ENCODE measurements around the gene ANKRD9.

Gene ANKRD9

DNA sequence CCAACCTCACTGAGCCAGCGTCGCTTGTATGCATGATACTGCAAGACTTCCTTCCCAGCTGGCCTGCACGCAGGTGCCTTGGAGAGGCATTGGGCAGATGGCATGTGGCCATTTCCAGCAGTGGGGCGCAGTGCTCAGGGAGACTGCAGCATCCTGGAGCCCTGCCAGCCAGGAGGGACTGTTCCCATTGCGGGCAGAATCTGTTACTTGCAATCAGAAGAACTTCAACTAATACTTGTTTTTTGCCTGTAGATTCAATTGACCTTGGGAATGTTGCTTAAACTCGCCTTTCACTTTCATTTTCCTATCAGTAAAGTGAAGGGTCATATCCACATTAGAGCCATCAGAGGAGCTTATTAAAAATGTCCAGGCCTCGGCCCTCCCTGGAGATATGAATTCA is 29.8 kb downstream of the ANKRD9 start:
- no peaks in the 10 kb centered on the region for H3K27me3 ChIP-seq
- no peak for TF ChIP-seq Cebpa-rat (IDR thresholded peaks at IDR 0.05)
- peaks cover 4% of the 10 kb centered on the region; the same call in 1 of the 2 replicates for H3K36me3 ChIP-seq

DNA sequence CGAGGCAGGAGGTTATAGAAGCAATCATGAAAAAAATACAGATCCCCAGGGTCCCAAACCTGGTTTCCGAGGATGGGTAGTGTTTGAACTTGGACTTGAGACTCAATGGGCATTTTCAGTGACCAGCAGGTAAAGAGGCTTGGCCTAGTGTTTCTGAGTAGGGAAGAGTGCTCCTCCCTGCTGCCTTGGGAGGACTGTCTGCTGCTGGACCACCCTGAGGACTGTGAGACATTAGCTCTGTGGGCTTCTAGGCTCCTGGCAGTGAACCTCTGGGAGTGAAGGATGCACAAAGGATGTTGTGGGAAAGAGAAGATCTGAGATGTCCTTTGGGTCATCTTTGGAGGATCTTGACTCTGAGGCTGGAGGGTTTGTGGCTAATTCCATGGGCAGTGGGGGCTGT is 30.5 kb downstream of the ANKRD9 start:
- Histone ChIP-seq H3K4me3 (no peak overlapping the region), H4K20me1 (no peaks in the 10 kb centered on the region), H3K9ac (no peak overlapping the region), H3K27ac (no peak overlapping the region), H3K36me3 (peaks cover 4% of the 10 kb centered on the region; the same call in 1 of the 2 replicates), H3K27me3 (no peaks in the 10 kb centered on the region), H3K9me3 (peaks cover 13% of the 10 kb centered on the region; the same call in 1 of the 2 replicates), H3K4me1 (peaks cover 8% of the 10 kb centered on the region; the same call in 1 of the 2 replicates), H3K4me2 (no peak overlapping the region)
- TF ChIP-seq Cebpa-rat (IDR thresholded peaks at IDR 0.05) = no peak

More for the DNA sequence above, 29.8 kb downstream of the ANKRD9 start:
- peaks cover 8% of the 10 kb centered on the region; the same call in 1 of the 2 replicates for H3K4me1 ChIP-seq
- 0 out of 2 replicates have a peak overlapping the region, but pooled peaks have one; percentile 13 for H3K4me2 ChIP-seq
- no peak overlapping the region for H3K27ac ChIP-seq
- H4K20me1 ChIP-seq = no peaks in the 10 kb centered on the region
- H3K4me3 ChIP-seq = no peak overlapping the region
- H3K9ac ChIP-seq = no peak overlapping the region
- peaks cover 13% of the 10 kb centered on the region; the same call in 1 of the 2 replicates for H3K9me3 ChIP-seq

DNA sequence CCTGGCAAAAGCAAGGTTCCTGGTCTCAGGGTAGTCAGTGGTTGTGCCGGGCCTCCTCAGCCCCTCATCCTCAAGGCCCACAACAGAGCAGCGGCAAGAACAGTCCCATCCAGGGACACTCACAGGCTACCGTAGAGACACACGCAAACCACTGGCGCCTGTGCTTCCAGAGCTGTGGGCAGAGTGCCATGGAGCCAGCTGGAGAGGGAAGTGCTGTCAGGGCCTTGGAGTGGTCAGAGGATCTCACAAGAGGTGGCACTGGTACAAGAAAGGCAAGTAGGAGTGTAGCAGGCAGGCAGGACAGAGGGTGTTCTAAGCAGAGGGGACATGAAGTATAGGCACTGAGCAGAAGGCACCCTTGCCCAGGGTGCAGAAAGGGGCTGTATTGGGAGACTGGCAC is 34.6 kb downstream of the ANKRD9 start:
- Histone ChIP-seq H3K4me3 (no peak overlapping the region), H3K27me3 (no peaks in the 10 kb centered on the region), H3K9ac (no peak overlapping the region), H3K4me1 (peaks cover 14% of the 10 kb centered on the region; the same call in 1 of the 2 replicates), H3K36me3 (no peaks in the 10 kb centered on the region; the same call in 1 of the 2 replicates), H3K4me2 (no peak overlapping the region), H3K27ac (no peak overlapping the region), H4K20me1 (no peaks in the 10 kb centered on the region), H3K9me3 (peaks cover 13% of the 10 kb centered on the region; the same call in 1 of the 2 replicates)
- no peak for TF ChIP-seq Cebpa-rat (IDR thresholded peaks at IDR 0.05)

DNA sequence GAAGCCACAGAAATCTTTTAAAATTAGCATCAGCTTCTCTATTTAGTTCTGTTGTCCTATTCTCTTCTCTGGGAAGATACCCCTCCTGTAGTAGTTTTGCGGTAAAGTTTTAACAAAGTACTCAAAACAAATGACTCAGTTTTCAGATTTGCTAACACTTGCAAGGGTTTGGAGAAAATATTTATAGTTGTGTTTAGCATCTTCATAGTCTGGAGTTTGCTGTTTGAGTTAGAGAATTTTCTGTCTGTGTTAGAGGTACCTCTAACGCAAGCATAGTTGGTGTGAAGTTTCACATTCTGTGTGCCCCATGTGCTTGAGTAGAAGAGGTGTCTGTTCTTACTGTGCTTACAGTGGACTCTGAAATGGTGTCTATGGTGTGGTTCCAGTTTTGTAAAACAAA is 36.0 kb downstream of the ANKRD9 start:
- H3K36me3 ChIP-seq = no peaks in the 10 kb centered on the region; the same call in 1 of the 2 replicates
- H3K9me3 ChIP-seq = peaks cover 13% of the 10 kb centered on the region; the same call in 1 of the 2 replicates
- no peak overlapping the region for H3K4me2 ChIP-seq
- TF ChIP-seq Cebpa-rat (IDR thresholded peaks at IDR 0.05) = no peak
- H4K20me1 ChIP-seq = no peaks in the 10 kb centered on the region
- H3K9ac ChIP-seq = no peak overlapping the region
- 0 out of 2 replicates have a peak, but pooled peaks cover 8% of the 10 kb centered on the region for H3K4me1 ChIP-seq
- no peaks in the 10 kb centered on the region for H3K27me3 ChIP-seq
- H3K27ac ChIP-seq = no peak overlapping the region
- H3K4me3 ChIP-seq = no peak overlapping the region

DNA sequence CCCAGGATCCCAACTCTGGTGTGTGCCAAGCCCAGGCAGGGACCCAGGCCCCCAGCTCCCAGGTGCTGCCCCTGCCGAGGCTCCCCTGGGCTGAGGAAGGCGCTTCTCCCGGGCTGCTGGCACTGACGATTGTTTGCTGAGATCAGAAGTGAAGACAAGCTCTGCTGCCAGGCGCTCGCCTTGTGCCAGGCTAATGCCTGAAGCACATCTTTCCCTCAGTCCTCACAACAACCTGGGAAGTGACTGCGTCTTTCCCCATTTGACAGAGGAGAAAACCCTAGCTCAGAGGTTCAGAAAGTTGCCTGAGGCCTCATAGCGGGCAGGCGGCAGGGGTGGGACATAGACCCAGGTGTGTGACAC is 36.8 kb downstream of the ANKRD9 start:
- peaks cover 13% of the 10 kb centered on the region; the same call in 1 of the 2 replicates for H3K9me3 ChIP-seq
- no peaks in the 10 kb centered on the region for H3K27me3 ChIP-seq
- no peaks in the 10 kb centered on the region for H4K20me1 ChIP-seq
- no peak overlapping the region for H3K4me3 ChIP-seq
- H3K4me2 ChIP-seq = no peak overlapping the region
- TF ChIP-seq Cebpa-rat (IDR thresholded peaks at IDR 0.05) = no peak
- no peak overlapping the region for H3K27ac ChIP-seq
- H3K36me3 ChIP-seq = peaks cover 2% of the 10 kb centered on the region; the same call in 1 of the 2 replicates
- no peak overlapping the region for H3K9ac ChIP-seq
- H3K4me1 ChIP-seq = 0 out of 2 replicates have a peak, but pooled peaks cover 8% of the 10 kb centered on the region

DNA sequence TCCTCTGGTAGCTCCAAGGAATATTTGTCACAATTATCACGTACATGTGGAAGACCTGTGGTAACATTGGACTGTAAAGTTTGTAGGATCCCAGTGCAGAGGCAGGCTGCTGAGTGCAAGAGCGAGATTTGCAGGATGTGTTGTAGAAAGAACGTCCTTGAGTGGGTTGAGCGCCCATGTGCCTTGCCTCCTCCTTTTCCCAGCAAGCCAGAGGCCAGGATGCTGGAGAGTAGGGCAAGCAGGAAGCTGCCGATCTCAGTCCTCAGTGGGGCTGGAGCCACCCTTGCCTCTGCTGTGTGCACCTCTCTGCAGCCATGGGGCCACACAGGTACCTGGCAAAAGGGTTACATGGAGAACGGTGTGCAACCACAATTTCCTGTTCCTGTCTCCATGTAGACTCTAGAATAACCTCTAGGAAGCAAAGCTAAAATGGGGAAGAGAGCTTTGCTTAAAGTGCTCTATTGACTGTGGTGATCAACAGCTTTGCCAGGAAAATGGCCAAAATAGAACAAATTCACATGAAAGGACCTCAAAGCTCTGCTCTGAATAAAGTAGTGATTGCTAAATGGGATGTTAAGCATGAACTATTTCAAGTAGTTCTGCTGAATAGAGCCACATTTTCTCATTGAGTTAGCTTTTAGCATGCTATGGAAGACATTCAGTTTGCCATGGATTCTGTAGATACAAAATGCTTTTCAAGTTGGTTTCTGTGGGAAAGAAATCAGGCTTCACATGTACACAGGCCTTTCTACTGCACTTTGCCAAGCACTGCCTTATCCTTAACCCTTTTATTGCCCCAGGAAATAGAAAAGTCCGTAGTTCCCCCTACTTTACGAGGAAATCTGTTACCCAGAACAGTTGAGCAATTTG is 37.4 kb downstream of the ANKRD9 start:
- no peaks in the 10 kb centered on the region for H4K20me1 ChIP-seq
- H3K4me2 ChIP-seq = peak overlapping the region; percentile 10; the same call in 1 of the 2 replicates

DNA sequence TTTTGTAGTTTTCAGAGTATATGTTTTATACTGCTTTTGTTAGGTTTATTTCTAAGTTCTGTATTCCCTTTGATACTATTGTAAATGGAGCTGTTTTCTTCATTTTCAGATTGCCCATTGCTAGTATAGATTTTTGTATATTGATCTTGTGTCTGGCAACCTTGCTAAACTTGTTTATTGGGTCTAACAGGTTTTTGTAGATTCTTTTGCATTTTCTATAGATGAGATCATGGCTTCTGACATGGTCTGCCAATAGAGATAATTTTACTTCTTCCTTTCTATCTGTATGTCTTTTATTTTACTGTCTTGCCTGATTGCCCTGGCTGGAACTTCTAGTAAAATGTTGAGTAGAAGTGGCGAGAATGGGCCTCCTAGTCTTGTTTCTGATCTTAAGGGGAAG is 40.3 kb downstream of the ANKRD9 start:
- H4K20me1 ChIP-seq = no peaks in the 10 kb centered on the region
- no peak overlapping the region for H3K4me2 ChIP-seq
- H3K27ac ChIP-seq = no peak overlapping the region
- H3K4me3 ChIP-seq = no peak overlapping the region
- no peak overlapping the region for H3K9ac ChIP-seq
- no peaks in the 10 kb centered on the region for H3K9me3 ChIP-seq
- H3K4me1 ChIP-seq = 0 out of 2 replicates have a peak, but pooled peaks cover 8% of the 10 kb centered on the region
- no peaks in the 10 kb centered on the region for H3K27me3 ChIP-seq
- H3K36me3 ChIP-seq = peaks cover 23% of the 10 kb centered on the region; the same call in 1 of the 2 replicates
- TF ChIP-seq Cebpa-rat (IDR thresholded peaks at IDR 0.05) = no peak

More for the DNA sequence above, 37.4 kb downstream of the ANKRD9 start:
- TF ChIP-seq Cebpa-rat (IDR thresholded peaks at IDR 0.05) = no peak
- peaks cover 7% of the 10 kb centered on the region; the same call in 1 of the 2 replicates for H3K36me3 ChIP-seq
- H3K27me3 ChIP-seq = no peaks in the 10 kb centered on the region
- H3K27ac ChIP-seq = no peak overlapping the region
- H3K4me3 ChIP-seq = no peak overlapping the region
- no peak overlapping the region for H3K9ac ChIP-seq
- H3K9me3 ChIP-seq = peaks cover 11% of the 10 kb centered on the region; the same call in 1 of the 2 replicates
- 0 out of 2 replicates have a peak, but pooled peaks cover 8% of the 10 kb centered on the region for H3K4me1 ChIP-seq

DNA sequence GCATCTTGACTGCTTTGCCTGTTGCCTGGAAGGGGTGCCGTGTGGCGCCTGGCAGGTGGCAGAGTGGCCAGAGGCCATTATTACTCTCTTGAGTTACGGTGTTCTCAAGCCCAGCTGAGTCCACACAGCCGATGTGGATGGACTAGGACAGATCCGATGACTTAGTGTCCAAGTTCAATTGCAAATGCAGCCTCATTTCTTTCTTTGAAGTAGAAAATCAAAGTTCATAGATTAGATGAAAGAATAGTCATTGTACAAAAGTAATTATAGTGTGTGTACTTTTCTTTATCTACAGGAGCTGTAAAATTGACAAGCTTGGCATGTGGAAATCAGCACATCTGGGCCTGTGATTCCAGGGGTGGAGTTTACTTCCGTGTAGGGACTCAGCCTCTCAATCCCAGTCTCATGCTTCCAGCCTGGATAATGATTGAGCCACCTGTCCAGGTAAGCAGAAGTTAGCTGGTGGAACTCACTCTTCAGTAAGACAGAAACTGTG is 44.7 kb downstream of the ANKRD9 start:
- Histone ChIP-seq H3K27ac (no peak overlapping the region), H4K20me1 (no peaks in the 10 kb centered on the region), H3K9me3 (no peaks in the 10 kb centered on the region), H3K27me3 (no peaks in the 10 kb centered on the region), H3K4me2 (no peak overlapping the region), H3K36me3 (peaks cover 23% of the 10 kb centered on the region; the same call in 1 of the 2 replicates), H3K4me1 (peaks cover 7% of the 10 kb centered on the region; the same call in 1 of the 2 replicates), H3K4me3 (no peak overlapping the region), H3K9ac (no peak overlapping the region)
- no peak for TF ChIP-seq Cebpa-rat (IDR thresholded peaks at IDR 0.05)

DNA sequence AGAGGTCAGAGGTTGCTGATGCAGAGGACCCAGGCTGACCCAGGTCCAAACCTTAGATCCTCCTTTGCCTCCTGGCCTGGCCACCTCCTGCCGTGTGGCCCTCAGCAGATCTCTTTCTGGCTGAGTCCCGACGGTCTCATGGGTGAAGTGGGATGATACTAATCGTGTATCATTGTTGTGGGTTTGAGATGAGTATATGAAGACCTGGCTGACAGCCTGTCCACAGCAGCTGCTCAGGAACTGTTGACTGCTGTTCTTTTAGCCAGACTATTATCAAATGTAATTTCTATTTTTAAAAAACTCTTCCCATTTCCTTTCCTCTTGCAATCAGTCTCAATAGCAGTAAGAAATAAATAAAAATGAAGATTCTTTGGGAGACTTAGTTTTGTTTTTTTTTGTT is 45.6 kb downstream of the ANKRD9 start:
- Histone ChIP-seq H3K4me3 (no peak overlapping the region), H3K27me3 (no peaks in the 10 kb centered on the region), H3K4me1 (peaks cover 7% of the 10 kb centered on the region; the same call in 1 of the 2 replicates), H3K9ac (no peak overlapping the region), H3K9me3 (no peaks in the 10 kb centered on the region), H3K4me2 (no peak overlapping the region), H3K27ac (no peak overlapping the region), H4K20me1 (no peaks in the 10 kb centered on the region), H3K36me3 (peaks cover 23% of the 10 kb centered on the region; the same call in 1 of the 2 replicates)
- no peak for TF ChIP-seq Cebpa-rat (IDR thresholded peaks at IDR 0.05)

DNA sequence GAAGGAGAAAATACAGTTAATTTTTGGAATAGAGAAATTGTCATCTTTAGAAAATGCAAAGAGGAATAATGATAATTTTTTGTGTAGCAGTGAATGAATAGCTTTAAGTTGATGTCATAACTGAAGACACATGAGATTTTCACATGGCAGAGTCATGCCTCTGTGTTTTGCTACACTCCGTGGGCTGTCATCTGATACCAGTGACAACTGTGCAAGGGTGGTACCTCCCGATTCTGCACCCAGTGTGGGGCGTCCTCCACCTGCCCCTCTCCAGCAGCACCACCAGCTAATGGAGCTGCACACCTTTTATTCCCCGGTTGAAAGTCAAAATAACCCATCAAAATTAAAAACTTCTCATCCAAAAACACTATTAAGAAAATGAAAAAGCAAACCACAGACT is 47.2 kb downstream of the ANKRD9 start:
- Histone ChIP-seq H3K36me3 (peaks cover 29% of the 10 kb centered on the region), H3K4me2 (no peak overlapping the region), H3K27ac (no peak overlapping the region), H4K20me1 (no peaks in the 10 kb centered on the region), H3K9me3 (no peaks in the 10 kb centered on the region), H3K9ac (no peak overlapping the region), H3K27me3 (no peaks in the 10 kb centered on the region), H3K4me1 (peaks cover 7% of the 10 kb centered on the region; the same call in 1 of the 2 replicates), H3K4me3 (no peak overlapping the region)
- no peak for TF ChIP-seq Cebpa-rat (IDR thresholded peaks at IDR 0.05)

All from BLaER1 (cell line).